Neutrophil (primary cell): ENCODE data around the gene TFAP2A.

Experiments used
- H3K27ac ChIP-seq: fragments of 200-600 bp; sonication (generic); 2 replicates; pipeline ENCODE4 v1.5.1; 2016; ENCODE audit warnings: mild to moderate bottlenecking, moderate library complexity
- H3K27me3 ChIP-seq: fragments of 200-600 bp; sonication (generic); 2 replicates; pipeline ENCODE4 v1.6.0; 2016; ENCODE audit warnings: mild to moderate bottlenecking
- H3K36me3 ChIP-seq: fragments of 200-600 bp; sonication (generic); 2 replicates; pipeline ENCODE4 v1.5.1; 2017
- H3K4me1 ChIP-seq, 2 experiments: fragments of 200-600 bp in 1 of 2; sonication (generic) in 1 of 2; 1 replicate in 1 of 2; 2 replicates in 1 of 2; pipeline versions ENCODE4 v1.5.1 to v1.6.1; 2013 to 2016; ENCODE audit warnings: low read depth in 1 of 2, low read length in 1 of 2, mild to moderate bottlenecking in 1 of 2, moderate library complexity in 1 of 2; ENCODE audit not compliant: control insufficient read depth in 1 of 2, insufficient read depth in 1 of 2
- H3K4me3 ChIP-seq, 2 experiments: fragments of 200-600 bp in 1 of 2; sonication (generic) in 1 of 2; 1 replicate in 1 of 2; 2 replicates in 1 of 2; pipeline ENCODE4 v1.5.1; 2013 to 2016; ENCODE audit warnings: low read depth in 1 of 2, low read length in 1 of 2, mild to moderate bottlenecking in 1 of 2, moderate library complexity in 1 of 2
- H3K9me3 ChIP-seq: fragments of 200-600 bp; sonication (generic); 2 replicates; pipeline ENCODE4 v1.5.1; 2016
- TF ChIP-seq, protein P1 (sequence below): fragments of 200-600 bp; sonication (generic); IDR thresholded peaks from 2 replicates; pipeline ENCODE4 v1.5.1; 2016; ENCODE audit warnings: antibody characterized with exemption

Gene TFAP2A

GRCh38 chr6:10393544-10394225 lies 21.2 kb downstream of the TFAP2A start:
- Histone ChIP-seq H3K4me3 (no peak overlapping the region), H3K4me1 (no peaks in the 10 kb centered on the region), H3K9me3 (no peaks in the 10 kb centered on the region), H3K36me3 (no peaks in the 10 kb centered on the region), H3K27ac (no peak overlapping the region), H3K27me3 (peaks cover 100% of the 10 kb centered on the region)
- TF ChIP-seq, protein P1, sequence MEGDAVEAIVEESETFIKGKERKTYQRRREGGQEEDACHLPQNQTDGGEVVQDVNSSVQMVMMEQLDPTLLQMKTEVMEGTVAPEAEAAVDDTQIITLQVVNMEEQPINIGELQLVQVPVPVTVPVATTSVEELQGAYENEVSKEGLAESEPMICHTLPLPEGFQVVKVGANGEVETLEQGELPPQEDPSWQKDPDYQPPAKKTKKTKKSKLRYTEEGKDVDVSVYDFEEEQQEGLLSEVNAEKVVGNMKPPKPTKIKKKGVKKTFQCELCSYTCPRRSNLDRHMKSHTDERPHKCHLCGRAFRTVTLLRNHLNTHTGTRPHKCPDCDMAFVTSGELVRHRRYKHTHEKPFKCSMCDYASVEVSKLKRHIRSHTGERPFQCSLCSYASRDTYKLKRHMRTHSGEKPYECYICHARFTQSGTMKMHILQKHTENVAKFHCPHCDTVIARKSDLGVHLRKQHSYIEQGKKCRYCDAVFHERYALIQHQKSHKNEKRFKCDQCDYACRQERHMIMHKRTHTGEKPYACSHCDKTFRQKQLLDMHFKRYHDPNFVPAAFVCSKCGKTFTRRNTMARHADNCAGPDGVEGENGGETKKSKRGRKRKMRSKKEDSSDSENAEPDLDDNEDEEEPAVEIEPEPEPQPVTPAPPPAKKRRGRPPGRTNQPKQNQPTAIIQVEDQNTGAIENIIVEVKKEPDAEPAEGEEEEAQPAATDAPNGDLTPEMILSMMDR: no peak

GRCh38 chr6:10391799-10392198 lies 23.1 kb downstream of the TFAP2A start:
- no peaks in the 10 kb centered on the region for H3K4me1 ChIP-seq
- TF ChIP-seq, protein P1: no peak
- H3K27ac ChIP-seq: no peak overlapping the region
- H3K9me3 ChIP-seq: no peaks in the 10 kb centered on the region
- H3K36me3 ChIP-seq: no peaks in the 10 kb centered on the region
- no peak overlapping the region for H3K4me3 ChIP-seq
- peaks cover 100% of the 10 kb centered on the region for H3K27me3 ChIP-seq

- H3K4me3 ChIP-seq: no peak overlapping the region
- H3K4me1 ChIP-seq: no peaks in the 10 kb centered on the region
- no peaks in the 10 kb centered on the region for H3K36me3 ChIP-seq
- peaks cover 100% of the 10 kb centered on the region for H3K27me3 ChIP-seq
- TF ChIP-seq, protein P1: no peak
- H3K27ac ChIP-seq: no peak overlapping the region
- no peaks in the 10 kb centered on the region for H3K9me3 ChIP-seq
Measured at GRCh38 chr6:10391299-10391630, 23.6 kb downstream of the TFAP2A start.

DNA sequence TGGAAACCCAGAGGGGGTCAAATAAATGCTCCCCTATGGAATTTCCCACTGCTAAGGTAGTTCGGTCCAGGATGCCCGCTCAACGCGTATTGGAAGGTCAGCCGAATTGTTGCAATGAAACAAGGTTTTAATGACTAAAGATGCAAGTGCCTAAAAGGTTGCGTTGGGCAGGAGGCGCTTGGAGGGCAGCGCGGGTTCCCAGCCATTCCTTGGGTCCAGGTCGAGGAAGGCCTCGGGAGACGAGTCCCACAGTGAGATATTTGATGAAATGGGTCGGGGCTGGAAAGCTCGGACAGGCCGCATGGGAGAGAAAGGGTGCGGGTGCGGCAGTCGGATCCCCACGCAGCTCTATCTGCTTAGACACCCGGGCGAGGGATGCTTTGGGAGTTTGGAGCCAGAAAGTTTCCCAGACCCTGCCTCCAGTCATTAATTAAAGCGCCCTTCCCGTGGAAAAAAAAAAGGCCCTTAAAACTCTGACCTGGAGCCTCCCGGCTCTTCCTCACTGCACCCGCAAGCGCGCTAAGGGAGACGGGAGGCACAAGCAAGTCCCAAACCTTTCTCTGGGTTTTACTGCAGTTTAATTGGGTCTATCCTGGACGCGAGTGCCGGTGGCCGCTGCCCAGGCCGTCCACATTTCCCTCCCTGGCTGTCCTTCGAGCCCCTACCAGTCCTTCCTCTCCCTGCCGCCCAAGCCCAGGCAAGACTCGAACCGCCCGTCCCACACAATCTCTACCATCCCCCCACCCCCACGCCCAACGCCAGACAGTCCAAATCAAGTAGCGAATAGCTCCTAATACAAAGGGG lies 24.2 kb downstream of the TFAP2A start:
- Histone ChIP-seq H3K27me3 (peaks cover 100% of the 10 kb centered on the region), H3K4me3 (no peak overlapping the region), H3K9me3 (no peaks in the 10 kb centered on the region), H3K4me1 (no peaks in the 10 kb centered on the region), H3K27ac (no peak overlapping the region), H3K36me3 (no peaks in the 10 kb centered on the region)
- TF ChIP-seq, protein P1: no peak

DNA sequence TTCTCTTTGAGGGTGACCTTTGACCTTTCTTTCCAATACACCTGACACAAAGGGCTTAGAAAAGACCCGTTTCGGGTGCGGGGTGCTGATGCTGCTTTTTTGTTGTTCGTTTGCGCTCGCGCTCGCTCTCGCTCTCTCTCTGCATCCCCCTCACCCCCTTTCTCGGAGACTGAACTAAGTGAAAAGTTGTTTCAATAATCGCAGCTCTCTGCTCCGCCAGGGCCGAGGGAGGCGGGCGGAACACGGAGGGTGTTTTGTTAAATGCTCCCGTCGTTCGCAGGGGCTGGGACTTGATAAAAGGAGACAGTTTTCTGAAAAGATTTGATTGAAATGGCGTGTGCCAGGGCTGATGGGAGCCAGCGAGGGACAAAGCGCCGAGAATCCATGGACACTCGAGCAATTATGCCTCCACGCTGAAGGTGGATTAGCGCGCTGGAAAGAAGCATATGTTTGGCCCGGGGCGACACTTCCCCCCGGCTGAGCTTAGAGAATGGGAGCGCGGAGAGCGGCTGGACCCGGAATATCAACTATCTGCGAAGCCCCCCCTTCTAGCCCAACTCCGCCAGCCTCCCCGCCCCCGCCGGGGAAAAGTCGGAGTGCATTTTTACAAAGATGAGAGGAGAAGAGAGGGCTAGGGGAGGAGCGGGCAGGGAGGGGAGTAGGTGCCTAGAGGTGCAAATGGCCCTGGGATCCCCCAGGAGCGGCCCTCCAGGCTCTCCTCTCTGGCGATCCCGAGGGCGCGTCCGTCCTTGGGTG lies 25.0 kb downstream of the TFAP2A start:
- TF ChIP-seq, protein P1: no peak
- H3K27ac ChIP-seq: no peak overlapping the region
- H3K4me1 ChIP-seq: no peaks in the 10 kb centered on the region
- H3K36me3 ChIP-seq: no peaks in the 10 kb centered on the region
- H3K4me3 ChIP-seq: no peak overlapping the region
- H3K9me3 ChIP-seq: no peaks in the 10 kb centered on the region
- peaks cover 100% of the 10 kb centered on the region for H3K27me3 ChIP-seq
